DMS114 treated with DMSO at 0.1 percent for 48 hours (cell line): ENCODE data around the gene OR2B2.
"Not testable (repeated sequence)": the region's sequence is repeated elsewhere in the genome, so short reads cannot be mapped to it uniquely, and the experiment has no call there.

Source experiments
- DNase-seq: peaks from one replicate; lab custom pipeline; 2025; ENCODE audit not compliant: unreplicated experiment; lab: John Stamatoyannopoulos, UW

Gene OR2B2

GRCh38 chr6:27911956-27912446 is at the start of gene OR2B2:
Gene OR2B2 (minus strand): TSS chr6:27912396. CDS start chr6:27912319, 77 bp downstream.
- no peak for DNase-seq

DNA sequence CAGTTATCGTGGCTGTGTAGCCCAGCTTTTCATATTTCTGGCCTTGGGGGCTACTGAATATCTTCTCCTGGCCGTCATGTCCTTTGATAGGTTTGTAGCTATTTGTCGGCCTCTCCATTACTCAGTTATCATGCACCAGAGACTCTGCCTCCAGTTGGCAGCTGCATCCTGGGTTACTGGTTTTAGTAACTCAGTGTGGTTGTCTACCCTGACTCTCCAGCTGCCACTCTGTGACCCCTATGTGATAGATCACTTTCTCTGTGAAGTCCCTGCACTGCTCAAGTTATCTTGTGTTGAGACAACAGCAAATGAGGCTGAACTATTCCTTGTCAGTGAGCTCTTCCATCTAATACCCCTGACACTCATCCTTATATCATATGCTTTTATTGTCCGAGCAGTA is 45.3 kb upstream of the OR2B2 start:
- no peak for DNase-seq

DNA sequence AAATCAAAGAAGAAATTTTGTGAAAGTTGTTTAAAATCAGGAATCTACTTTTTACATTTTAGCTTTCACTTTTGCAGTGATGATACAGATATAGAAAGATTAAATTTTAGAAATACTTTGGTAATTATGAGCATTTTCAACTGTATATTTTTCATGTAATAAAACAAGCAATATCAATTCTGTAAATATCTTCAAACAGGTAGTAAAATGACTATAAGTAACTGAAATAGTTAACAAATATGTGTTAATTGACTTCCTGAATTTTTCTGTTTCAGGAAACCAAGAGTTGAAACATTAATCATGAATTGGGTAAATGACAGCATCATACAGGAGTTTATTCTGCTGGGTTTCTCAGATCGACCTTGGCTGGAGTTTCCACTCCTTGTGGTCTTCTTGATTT is 44.7 kb upstream of the OR2B2 start, which contains the start of gene OR2B6:
OR2B6 (plus strand) TSS at position 301 of the 400 bp plus-strand sequence; CDS start at position 301, 0 bp downstream.
- DNase-seq = no peak

- DNase-seq = no peak
These were observed 38.8 kb upstream of the OR2B2 start for GRCh38 chr6:27951040-27951439.

- no peak for DNase-seq
These were observed 36.0 kb upstream of the OR2B2 start for GRCh38 chr6:27948237-27948636.

DNA sequence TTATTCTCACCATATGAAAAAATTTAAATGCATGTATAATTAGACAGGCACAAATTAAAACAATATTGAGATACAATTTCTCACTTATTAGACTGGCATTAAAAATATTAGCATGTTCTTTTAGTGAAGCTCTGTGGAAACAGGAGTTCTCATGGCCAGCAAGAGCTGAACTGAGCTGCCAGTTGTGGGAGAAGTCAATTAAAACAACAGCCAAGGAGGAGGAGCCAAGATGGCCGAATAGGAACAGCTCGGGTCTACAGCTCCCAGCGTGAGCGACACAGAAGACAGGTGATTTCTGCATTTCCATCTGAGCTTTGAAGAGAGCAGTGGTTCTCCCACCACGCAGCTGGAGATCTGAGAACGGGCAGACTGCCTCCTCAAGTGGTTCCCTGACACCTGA is 30.9 kb upstream of the OR2B2 start:
- not testable (repeated sequence) for DNase-seq

- no peak for DNase-seq
These were observed 28.6 kb upstream of the OR2B2 start for GRCh38 chr6:27940766-27941165.

DNA sequence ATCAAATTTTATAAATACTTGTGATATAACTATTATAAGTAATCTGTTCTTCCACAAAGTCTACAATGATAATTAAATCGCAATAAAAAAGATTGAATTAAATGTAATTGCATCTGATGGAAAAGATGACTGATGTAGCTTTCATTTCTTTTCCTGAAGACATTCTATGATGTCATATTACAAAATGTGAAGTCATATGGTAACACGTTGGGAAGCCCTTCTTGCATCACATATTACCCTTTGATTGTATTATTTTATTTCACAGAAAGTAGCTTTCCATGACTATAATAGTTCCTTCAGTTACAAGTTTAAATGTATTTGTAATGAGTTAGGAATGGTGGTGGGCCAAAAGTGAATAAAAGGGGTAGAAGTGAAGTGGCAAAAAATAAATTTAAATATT is 19.0 kb upstream of the OR2B2 start:
- DNase-seq = no peak

DNA sequence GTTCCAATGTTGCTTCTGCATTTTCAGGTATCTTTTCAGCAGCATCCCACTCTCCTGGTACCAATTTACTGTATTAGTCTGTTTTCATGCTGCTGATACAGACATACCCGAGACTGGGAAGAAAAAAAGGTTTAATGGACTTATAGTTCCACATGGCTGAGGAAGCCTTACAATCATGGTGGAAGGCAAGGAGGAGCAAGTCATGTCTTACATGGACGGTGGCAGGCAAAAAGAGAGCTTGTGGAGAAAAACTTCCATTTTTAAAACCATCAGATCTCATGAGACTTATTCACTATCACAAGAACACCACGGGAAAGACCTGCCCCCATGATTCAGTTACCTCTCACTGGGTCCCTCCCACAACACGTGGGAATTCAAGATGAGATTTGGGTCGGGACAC is 17.7 kb upstream of the OR2B2 start:
- not testable (repeated sequence) for DNase-seq

DNA sequence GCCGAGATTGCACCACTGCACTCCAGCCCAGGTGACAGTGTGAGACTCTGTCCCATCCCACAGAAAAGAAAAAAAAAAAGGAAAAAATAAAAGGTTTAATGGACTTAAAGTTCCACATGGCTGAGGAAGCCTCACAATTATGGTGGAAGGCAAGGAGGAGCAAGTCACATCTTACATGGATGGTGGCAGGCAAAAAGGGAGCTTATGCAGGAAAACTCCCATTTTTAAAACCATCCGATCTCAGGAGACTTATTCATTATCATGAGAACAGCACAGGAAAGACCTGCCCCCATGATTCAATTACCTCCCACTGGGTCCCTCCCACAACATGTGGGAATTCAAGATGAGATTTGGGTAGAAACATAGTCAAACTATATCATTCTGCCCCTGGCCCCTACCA is 15.8 kb upstream of the OR2B2 start:
- DNase-seq = not testable (repeated sequence)

- DNase-seq = no peak
These were observed 12.0 kb upstream of the OR2B2 start for GRCh38 chr6:27924179-27924578.

DNA sequence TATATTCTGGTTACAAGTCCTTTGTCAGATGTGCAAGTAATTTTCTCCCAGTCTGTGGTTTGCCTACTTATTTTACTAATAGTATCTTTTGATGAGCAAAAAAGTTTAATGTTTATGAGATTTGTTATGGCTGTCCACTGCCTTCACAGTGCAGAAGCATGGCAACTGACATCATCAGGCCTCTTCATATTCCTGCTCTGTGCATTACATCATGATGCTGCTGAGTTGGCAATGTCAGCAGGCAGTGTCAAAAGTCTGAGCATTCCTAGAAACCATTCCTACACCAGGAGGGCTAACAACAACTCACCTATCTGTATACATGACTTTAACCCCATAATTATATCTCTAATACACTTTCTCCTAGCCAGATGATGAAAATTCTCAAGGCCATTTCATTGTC is 10.8 kb upstream of the OR2B2 start:
- no peak for DNase-seq

- no peak for DNase-seq
These were observed 4.2 kb downstream of the OR2B2 start for GRCh38 chr6:27908017-27908416.

- peak; percentile 86 for DNase-seq
These were observed 9.6 kb downstream of the OR2B2 start for GRCh38 chr6:27902335-27903314.

GRCh38 chr6:27901801-27902200 is 10.4 kb downstream of the OR2B2 start:
- DNase-seq = no peak

DNA sequence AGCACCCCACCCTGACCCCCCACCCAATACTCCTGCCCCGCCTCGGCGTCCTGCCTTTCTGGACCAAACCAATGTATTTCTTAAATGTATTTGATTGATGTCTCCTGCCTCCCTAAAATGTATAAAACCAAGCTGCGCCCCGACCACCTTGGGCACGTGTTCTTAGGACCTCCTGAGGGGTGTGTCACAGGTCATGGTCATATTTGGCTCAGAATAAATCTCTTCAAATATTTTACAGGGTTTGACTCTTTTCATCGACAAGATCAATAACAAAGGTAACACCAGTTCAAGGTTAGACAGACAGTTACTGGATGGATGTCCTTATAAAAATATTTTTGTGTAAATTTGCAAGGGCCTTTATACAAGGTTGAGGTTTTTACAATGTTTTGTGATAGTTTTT is 12.0 kb downstream of the OR2B2 start:
- not testable (repeated sequence) for DNase-seq

- no peak for DNase-seq
These were observed 12.7 kb downstream of the OR2B2 start for GRCh38 chr6:27899543-27899942.

DNA sequence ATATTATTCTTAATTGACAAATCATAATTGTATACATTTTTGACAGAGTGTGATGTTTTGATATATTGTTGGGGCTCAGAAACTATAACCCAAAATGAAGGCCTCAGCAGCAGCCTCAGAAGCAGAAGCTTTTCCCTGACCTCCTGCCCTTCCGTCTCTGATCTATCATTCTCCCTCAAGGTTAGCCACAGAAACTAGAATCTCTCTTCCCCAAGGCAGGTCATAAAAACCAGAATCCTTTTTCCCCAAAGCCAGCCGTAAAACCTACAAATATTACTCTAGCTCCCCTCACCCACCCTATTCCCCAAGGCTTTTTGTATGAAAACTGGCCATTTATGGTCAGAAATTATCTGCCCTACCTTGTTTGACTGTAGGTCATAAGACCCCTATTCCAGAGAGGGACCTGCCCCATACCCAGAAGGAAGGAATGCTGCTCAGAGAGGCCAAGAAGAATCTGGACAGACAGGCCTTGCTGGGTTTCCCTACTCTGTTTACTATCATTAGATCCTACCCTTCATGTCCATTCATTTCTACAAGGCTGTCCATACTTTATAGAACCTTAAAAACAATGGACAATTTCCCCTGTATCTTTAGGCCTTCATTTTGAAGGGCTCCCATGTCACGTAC is 14.5 kb downstream of the OR2B2 start:
- no peak for DNase-seq

- no peak for DNase-seq
These were observed 15.8 kb downstream of the OR2B2 start for GRCh38 chr6:27896398-27896796.

GRCh38 chr6:27894839-27895762 is 17.1 kb downstream of the OR2B2 start:
- DNase-seq = peak; percentile 91
